ENCODE measurements around the gene POPDC2. TPM values are rescaled to one million over a fixed set of nuclear protein-coding genes. Genes with fewer than 3 reads are reported as not detected.

Gene POPDC2
- total RNA-seq, 1 donor from 2014 or later = 0.63 TPM

GRCh38 chr3:119662604-119663373 is 2.4 kb upstream of the POPDC2 start:
- H3K36me3 Mint-ChIP-seq (ENCODE audit: low read depth) = peaks cover 15% of the 10 kb centered on the region
- H3K9me3 Mint-ChIP-seq = no peaks in the 10 kb centered on the region
- H3K4me1 Mint-ChIP-seq = peaks cover 9% of the 10 kb centered on the region
- DNase-seq = no peak
- H3K27me3 Mint-ChIP-seq = no peaks in the 10 kb centered on the region
- H3K4me3 Mint-ChIP-seq = no peak overlapping the region
- intact Hi-C loops (cut with micrococcal nuclease) = no loop called here
- H3K27ac Mint-ChIP-seq = no peak overlapping the region

GRCh38 chr3:119659606-119660291 is 640 bp downstream of the POPDC2 start:
- Mint-ChIP-seq H3K27me3 (no peaks in the 10 kb centered on the region), H3K4me1 (peaks cover 11% of the 10 kb centered on the region), H3K4me3 (no peak overlapping the region), H3K27ac (no peak overlapping the region), H3K9me3 (no peaks in the 10 kb centered on the region), H3K36me3 (ENCODE audit: low read depth) (peaks cover 4% of the 10 kb centered on the region)
- intact Hi-C loops (cut with micrococcal nuclease) = no loop called here
- no peak for DNase-seq

DNA sequence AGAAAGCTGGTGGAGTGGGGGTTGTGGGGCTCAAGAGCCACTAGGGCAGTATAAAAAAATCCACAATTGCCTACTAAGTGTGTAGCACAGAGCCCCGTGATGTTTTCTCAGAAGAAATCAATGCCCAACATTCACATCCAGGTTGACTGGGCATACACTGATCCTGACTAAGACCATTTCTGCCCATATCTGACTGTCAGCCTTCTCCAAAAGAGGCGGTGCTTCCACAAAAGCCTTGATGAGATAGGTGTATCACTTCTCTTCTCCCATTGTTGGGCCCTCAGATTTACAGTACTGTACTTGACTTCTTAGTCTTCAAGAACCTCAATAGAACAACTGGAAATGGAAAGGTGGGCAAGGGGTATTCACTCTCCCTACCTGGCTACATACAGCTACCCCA is 1.4 kb downstream of the POPDC2 start:
- Mint-ChIP-seq H3K27ac (no peak overlapping the region), H3K9me3 (no peaks in the 10 kb centered on the region), H3K4me3 (no peak overlapping the region), H3K4me1 (peaks cover 11% of the 10 kb centered on the region), H3K27me3 (no peaks in the 10 kb centered on the region), H3K36me3 (ENCODE audit: low read depth) (peaks cover 4% of the 10 kb centered on the region)
- intact Hi-C loops (cut with micrococcal nuclease) = no loop called here
- DNase-seq = no peak

DNA sequence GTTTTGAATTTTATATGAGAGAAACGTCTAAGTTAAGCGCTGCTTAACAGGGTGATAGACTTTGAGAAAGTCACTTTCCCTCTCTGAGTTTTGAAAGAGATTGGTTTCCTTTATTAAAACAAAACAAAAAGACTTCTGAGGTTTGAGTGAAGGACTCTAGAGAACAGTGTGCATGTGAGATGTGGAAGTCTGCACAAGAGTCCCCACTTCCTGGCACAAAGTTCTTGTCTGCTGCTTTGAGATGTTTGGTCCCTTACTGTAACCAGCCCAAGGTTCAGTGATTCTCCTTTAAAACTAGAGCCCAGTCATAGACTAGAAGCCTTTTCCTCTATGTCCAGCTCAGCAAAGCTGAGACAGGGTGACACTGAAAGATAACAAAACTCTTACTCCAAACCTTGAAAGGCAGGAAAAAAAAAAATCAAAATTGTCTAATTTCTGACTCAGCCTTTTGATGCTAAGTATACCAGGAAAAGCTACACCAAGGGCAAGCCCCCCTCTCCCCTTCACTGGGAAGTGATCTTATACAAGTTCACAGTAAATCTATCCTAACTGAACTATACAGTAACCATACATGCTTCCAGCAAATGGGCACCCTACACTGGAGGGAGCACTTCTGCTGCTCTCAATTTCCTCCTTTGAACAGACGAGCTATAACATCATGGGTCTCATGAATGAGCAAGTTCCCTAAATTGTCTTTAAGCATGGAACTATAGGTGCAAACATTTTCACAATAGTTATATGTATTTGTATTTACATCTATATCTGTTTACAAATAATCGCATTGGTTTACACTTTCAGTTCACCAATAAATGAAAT is 2.3 kb downstream of the POPDC2 start:
- Mint-ChIP-seq H3K4me1 (peaks cover 8% of the 10 kb centered on the region), H3K9me3 (no peaks in the 10 kb centered on the region), H3K36me3 (ENCODE audit: low read depth) (peaks cover 2% of the 10 kb centered on the region), H3K27me3 (no peaks in the 10 kb centered on the region), H3K27ac (no peak overlapping the region), H3K4me3 (no peak overlapping the region)
- no peak for DNase-seq
- intact Hi-C loops (cut with micrococcal nuclease) = no loop called here

DNA sequence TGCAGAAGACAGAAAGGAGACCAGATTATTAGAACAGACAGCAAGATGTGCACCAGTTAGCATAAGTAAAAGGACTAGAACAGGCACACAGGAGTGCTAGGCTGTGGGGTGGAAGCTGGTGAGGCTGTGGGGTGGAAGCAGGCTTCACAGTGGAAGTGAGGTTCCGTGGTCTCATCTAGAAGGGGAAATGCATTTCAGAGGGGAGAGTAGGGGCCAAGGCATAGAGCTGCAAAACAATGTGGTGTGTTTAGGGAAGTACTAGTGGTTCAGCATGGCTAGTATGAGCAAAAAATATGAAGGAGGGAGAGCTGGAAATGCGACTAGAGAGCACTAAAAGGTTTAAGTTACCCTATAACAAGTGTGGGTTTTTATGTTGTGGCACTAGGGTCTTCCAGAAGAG is 6.5 kb downstream of the POPDC2 start:
- Mint-ChIP-seq H3K36me3 (ENCODE audit: low read depth) (no peaks in the 10 kb centered on the region), H3K27me3 (no peaks in the 10 kb centered on the region)
- intact Hi-C loops (cut with micrococcal nuclease) = no loop called here

DNA sequence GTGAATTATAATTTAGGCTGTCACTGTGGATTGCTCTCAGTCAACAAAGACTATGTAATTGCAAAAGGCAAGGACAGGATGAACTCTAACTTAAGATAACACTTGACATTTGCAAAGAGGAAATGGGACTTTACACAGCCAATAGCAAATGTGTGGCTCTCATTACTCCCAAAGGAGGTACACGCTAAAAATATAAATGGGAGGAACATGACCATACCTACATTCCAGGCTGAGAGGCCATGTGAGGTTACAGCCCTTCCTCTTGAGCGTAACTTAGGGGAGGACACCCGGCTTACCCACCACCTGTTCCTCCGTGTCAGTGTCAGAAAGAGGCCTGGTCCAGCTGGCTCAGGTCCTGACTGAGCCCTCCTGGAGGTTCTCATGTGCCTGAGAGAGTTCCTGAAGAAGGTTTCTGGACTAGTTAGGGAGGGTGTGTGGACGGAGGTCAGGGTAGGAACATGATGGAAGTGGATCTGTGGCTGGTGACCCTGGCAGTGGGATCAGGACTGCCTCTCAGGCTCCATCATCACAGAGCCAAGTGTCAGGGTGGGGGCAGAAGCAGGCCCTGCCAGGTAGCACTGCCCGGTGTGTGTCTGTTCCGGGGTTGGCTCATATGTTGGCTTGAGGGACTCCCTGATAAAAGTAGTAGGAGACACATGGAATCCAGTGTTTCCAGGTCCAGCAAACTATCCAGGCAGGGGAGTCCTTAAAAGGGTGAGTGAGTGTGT is 7.9 kb downstream of the POPDC2 start:
- no peak overlapping the region for H3K27ac Mint-ChIP-seq

More for the DNA sequence above, 6.5 kb downstream of the POPDC2 start:
- no peak overlapping the region for H3K27ac Mint-ChIP-seq
- DNase-seq = no peak
- no peak overlapping the region for H3K4me3 Mint-ChIP-seq
- no peaks in the 10 kb centered on the region for H3K9me3 Mint-ChIP-seq
- H3K4me1 Mint-ChIP-seq = peaks cover 8% of the 10 kb centered on the region

DNA sequence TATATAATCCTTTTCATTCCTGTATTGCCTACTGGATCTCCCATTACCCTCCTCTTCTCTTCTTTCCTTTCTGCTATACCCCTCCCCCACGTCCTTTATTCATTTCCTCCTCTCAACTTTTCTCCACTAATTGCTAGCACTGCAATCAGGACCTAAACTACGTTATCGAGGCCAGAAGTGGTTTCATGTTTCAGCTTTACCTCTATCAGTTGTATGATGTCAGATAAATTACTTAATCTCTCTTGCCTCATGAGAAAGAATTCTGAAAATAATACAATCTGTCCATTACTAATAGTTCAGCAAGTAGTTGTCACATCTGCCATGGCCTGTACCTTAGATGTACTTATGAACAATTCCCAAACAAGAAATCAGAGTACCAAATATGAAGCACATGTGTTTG is 10.6 kb downstream of the POPDC2 start:
- intact Hi-C loops (cut with micrococcal nuclease) = no loop called here
- DNase-seq = no peak
- no peak overlapping the region for H3K27ac Mint-ChIP-seq
- H3K4me3 Mint-ChIP-seq = no peak overlapping the region
- H3K36me3 Mint-ChIP-seq (ENCODE audit: low read depth) = no peaks in the 10 kb centered on the region
- H3K9me3 Mint-ChIP-seq = no peaks in the 10 kb centered on the region
- no peaks in the 10 kb centered on the region for H3K4me1 Mint-ChIP-seq
- H3K27me3 Mint-ChIP-seq = no peaks in the 10 kb centered on the region

More for the DNA sequence above, 7.9 kb downstream of the POPDC2 start:
- H3K4me3 Mint-ChIP-seq = no peak overlapping the region
- DNase-seq = peak; percentile 47
- no peaks in the 10 kb centered on the region for H3K27me3 Mint-ChIP-seq
- intact Hi-C loops (cut with micrococcal nuclease) = no loop called here
- H3K9me3 Mint-ChIP-seq = no peaks in the 10 kb centered on the region
- peaks cover 3% of the 10 kb centered on the region for H3K4me1 Mint-ChIP-seq
- H3K36me3 Mint-ChIP-seq (ENCODE audit: low read depth) = no peaks in the 10 kb centered on the region

DNA sequence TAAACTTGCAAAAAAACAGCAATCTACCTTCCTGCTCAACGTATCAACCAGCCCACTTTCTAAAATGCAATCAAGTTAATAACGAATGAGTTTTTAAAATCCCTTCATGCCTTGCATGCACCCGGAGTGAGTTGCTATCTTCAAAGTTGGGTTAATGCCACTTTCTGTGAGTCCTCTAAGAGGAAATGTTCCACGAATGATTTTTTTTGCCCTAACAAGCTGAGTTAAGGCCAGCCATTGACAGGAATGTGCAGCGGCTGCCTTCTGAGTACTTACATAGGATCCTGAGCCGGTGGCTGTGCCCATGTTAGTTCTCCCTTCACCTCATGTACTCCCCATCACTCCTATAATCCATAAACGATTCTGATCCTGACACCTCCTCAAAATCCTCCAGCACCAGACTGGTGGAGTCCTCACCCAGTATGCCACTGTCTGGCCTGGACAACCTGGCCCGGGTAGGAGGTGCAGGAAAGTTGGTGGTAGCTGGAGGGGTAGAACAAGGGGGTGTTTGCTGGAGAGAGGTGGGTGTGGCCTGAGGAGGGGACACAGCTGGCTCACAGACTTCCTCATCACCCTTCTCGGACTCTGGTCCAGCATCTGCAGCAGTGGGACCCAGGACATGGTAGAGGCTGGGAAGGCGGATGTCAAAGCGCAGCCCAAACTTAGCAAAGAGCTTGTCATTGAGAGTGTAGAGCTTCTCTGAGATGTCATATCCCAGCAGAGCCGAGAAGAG is 12.4 kb downstream of the POPDC2 start:
- H3K36me3 Mint-ChIP-seq (ENCODE audit: low read depth) = no peaks in the 10 kb centered on the region

GRCh38 chr3:119647171-119647570 is 13.2 kb downstream of the POPDC2 start:
- Mint-ChIP-seq H3K4me3 (no peak overlapping the region), H3K9me3 (no peaks in the 10 kb centered on the region), H3K27me3 (no peaks in the 10 kb centered on the region), H3K27ac (no peak overlapping the region), H3K4me1 (peaks cover 13% of the 10 kb centered on the region), H3K36me3 (ENCODE audit: low read depth) (no peaks in the 10 kb centered on the region)
- intact Hi-C loops (cut with micrococcal nuclease) = no loop called here
- DNase-seq = peak; percentile 49

More for the DNA sequence above, 12.4 kb downstream of the POPDC2 start:
- intact Hi-C loops (cut with micrococcal nuclease) = no loop called here
- Mint-ChIP-seq H3K27me3 (no peaks in the 10 kb centered on the region), H3K4me3 (no peak overlapping the region), H3K4me1 (peaks cover 8% of the 10 kb centered on the region), H3K27ac (no peak overlapping the region), H3K9me3 (no peaks in the 10 kb centered on the region)
- peak; percentile 44 for DNase-seq

- H3K9me3 Mint-ChIP-seq = peaks cover 4% of the 10 kb centered on the region
- H3K36me3 Mint-ChIP-seq (ENCODE audit: low read depth) = peaks cover 3% of the 10 kb centered on the region
- peaks cover 13% of the 10 kb centered on the region for H3K4me1 Mint-ChIP-seq
- no peak for DNase-seq
- H3K4me3 Mint-ChIP-seq = no peak overlapping the region
- intact Hi-C loops (cut with micrococcal nuclease) = no loop called here
- H3K27me3 Mint-ChIP-seq = no peaks in the 10 kb centered on the region
- no peak overlapping the region for H3K27ac Mint-ChIP-seq
These were observed 14.6 kb downstream of the POPDC2 start for GRCh38 chr3:119645813-119646212.

DNA sequence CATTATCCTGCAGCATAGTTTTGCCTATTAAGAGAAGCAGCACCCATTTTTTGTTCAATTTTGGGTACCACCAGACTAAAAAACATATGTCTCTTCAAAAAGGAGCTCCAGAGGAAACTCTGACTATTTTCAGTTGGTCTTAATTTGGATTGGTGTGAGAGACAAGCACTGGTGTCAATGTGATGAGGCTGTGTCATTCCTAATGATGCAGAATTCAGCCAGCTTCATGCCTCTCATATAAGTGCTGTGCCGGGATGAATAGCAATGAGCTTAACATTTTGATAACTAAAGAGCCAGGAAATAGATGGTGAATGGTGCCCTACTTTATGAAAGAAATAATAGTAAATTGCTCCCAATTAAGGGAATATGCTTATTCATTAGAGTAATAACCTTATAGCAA is 15.9 kb downstream of the POPDC2 start:
- H3K27ac Mint-ChIP-seq = no peak overlapping the region
- no peak overlapping the region for H3K4me3 Mint-ChIP-seq
- H3K36me3 Mint-ChIP-seq (ENCODE audit: low read depth) = peaks cover 9% of the 10 kb centered on the region
- peaks cover 9% of the 10 kb centered on the region for H3K9me3 Mint-ChIP-seq
- no peak for DNase-seq
- H3K27me3 Mint-ChIP-seq = no peaks in the 10 kb centered on the region
- peaks cover 19% of the 10 kb centered on the region for H3K4me1 Mint-ChIP-seq
- intact Hi-C loops (cut with micrococcal nuclease) = no loop called here

DNA sequence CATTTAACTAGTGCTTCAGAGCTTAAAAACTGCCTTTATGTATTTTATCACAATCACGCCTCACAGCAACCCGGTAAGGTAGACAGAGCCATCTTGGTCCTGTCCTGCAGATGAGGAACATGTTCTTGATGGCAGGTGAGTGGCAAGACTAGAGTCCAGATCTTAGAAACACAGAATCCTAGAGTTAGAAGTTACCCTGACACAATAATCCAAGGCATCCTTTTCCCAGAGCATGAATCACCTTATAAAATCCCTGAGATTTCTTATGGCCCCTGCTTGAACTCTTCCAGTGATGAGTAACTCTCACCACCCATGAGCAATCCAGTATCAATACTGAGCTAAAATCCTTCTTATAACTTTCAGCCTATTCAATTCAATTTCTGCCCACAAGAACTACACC is 16.9 kb downstream of the POPDC2 start:
- H3K9me3 Mint-ChIP-seq = peaks cover 11% of the 10 kb centered on the region
- H3K4me1 Mint-ChIP-seq = peaks cover 29% of the 10 kb centered on the region
- H3K27me3 Mint-ChIP-seq = no peaks in the 10 kb centered on the region
- no peak overlapping the region for H3K27ac Mint-ChIP-seq
- H3K4me3 Mint-ChIP-seq = no peak overlapping the region
- H3K36me3 Mint-ChIP-seq (ENCODE audit: low read depth) = peaks cover 13% of the 10 kb centered on the region
- DNase-seq = no peak
- intact Hi-C loops (cut with micrococcal nuclease) = loop anchor here (2.0 kb wide), 1 partner anchor 321 kb away; no protein-coding TSS in a partner anchor
